Measurements from ENCODE around the gene NAGA.

GRCh38 chr22:42086051-42086450, 15.4 kb upstream of the NAGA start:
- TF ChIP-seq CTCF (IDR thresholded peaks at IDR 0.05; ENCODE audit: insufficient read depth, low read depth, low read length) (no peak), EZH2 (IDR thresholded peaks at IDR 0.05; ENCODE audit: insufficient read depth, low read length) (no peak)

All from astrocyte (in vitro differentiated cells and primary cell).